NCI-H2081 (cell line): ENCODE measurements around the gene TAF11L7.
"Not testable (repeated sequence)": the region's sequence is repeated elsewhere in the genome, so short reads cannot be mapped to it uniquely, and the experiment has no call there.

Source experiments
- DNase-seq, 2 experiments: peaks; one replicate each; lab custom pipeline; 2025; lab: John Stamatoyannopoulos, UW

Gene TAF11L7

DNA sequence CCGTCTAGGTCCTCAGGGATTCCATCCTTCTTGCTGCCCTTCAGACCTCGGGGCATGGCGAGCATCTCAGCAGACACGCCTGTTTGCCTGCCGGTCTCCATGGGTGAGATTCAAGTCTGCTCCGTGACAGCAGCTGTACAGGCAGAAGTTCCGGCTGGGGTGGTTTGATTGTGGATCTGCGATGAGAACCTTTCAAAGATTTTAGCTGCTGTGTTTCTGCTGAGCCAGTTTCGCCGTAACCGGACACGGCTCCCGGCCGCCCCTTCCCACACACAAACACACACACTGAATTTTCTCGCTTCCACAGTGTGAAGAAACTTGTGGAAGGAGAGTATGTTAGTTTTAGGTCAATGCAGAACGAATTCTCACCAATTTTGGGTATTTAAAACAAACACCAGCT is at the start of gene TAF11L7:
Gene TAF11L7 (minus strand): TSS at position 101 of the 400 bp plus-strand sequence.
- not testable (repeated sequence) for DNase-seq

DNA sequence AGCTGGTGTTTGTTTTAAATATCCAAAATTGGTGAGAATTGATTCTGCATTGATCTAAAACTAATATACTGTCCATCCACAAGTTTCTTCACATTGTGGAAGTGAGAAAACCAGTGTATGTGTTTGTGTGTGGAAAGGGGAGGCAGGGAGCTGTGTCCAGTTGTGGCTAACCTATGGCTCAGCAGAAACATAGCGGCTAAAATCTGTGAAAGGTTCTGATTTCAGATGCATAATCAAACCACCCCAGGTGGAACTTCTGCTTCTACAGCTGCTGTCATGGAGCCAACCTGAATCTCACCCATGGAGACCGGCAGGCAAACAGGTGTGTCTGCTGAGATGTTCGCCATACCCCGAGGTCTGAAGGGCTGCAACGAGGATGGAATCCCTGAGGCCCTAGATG is 48.6 kb upstream of the TAF11L7 start, which contains the start of gene TAF11L14:
Gene TAF11L14 (plus strand): TSS at position 301 of the 400 bp plus-strand sequence.
- no peak for DNase-seq

DNA sequence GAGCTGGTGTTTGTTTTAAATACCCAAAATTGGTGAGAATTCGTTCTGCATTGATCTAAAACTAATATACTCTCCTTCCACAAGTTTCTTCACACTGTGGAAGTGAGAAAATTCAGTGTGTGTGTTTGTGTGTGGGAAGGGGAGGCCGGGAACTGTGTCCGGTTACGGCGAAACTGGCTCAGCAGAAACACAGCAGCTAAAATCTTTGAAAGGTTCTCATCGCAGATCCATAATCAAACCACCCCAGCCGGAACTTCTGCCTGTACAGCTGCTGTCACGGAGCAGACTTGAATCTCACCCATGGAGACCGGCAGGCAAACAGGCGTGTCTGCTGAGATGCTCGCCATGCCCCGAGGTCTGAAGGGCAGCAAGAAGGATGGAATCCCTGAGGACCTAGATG is 46.2 kb upstream of the TAF11L7 start, which contains the start of gene TAF11L13:
Gene TAF11L13 (plus strand): TSS at position 301 of the 400 bp plus-strand sequence.
- DNase-seq, result not testable (repeated sequence)

DNA sequence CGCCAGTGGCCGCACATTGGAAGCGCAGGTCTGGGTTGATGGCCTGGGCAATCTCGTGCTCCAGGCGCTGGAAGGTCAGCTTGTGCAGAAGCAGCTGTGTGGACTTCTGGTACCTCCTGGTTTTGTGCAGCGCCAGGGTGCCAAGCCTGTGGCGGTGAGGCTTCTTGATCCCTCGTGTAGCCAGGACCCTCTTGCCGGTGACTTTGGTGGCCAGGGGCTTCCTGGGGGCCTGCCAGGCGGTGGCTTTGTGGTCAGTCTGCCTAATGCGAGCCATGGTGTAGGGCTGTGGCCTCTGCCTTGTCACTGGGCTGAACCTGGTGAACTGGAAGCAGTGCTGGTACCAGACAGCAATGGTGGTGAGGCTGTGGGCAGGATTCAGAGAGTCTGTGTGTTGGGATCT is 40.1 kb upstream of the TAF11L7 start:
- no peak for DNase-seq

DNA sequence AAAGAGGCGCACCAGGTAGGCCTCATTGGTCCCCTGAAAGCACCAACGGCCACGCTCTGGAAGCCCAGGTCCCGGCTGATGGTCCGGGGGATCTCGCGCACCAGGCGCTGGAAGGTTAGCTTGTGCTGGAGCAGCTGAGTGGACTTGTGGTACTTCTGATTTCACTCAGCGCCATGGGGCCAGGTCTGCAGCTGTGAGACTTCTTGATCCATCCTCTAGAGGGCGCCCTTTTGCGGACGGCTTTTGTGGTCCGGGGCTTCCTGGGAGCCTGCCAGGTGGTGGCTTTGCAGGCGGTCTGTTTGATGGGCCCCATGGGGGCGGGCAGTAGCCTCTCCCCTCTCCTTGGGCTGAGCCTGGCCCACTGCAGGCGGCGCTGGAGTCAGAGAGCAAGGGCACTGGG is 35.1 kb upstream of the TAF11L7 start:
- no peak for DNase-seq

DNA sequence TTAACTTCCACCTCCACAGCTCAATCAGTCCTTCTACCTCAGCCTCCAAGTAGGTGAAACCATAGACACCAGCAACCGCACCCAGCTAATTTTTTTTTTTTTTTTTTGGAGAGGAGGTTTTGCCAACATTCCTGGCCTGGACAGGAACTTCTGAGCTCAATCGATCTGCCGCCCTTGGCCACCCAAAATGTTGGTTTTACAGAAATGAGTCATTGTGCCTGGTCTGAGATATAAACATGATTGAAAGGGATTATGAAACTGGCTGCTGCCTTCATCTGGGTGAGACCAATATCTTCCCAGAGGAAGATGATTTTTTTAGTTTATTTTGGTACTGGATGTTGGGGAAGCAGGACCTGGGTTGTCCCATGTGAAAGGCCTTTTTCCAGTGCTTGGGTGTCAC is 33.8 kb upstream of the TAF11L7 start:
- DNase-seq, result no peak

DNA sequence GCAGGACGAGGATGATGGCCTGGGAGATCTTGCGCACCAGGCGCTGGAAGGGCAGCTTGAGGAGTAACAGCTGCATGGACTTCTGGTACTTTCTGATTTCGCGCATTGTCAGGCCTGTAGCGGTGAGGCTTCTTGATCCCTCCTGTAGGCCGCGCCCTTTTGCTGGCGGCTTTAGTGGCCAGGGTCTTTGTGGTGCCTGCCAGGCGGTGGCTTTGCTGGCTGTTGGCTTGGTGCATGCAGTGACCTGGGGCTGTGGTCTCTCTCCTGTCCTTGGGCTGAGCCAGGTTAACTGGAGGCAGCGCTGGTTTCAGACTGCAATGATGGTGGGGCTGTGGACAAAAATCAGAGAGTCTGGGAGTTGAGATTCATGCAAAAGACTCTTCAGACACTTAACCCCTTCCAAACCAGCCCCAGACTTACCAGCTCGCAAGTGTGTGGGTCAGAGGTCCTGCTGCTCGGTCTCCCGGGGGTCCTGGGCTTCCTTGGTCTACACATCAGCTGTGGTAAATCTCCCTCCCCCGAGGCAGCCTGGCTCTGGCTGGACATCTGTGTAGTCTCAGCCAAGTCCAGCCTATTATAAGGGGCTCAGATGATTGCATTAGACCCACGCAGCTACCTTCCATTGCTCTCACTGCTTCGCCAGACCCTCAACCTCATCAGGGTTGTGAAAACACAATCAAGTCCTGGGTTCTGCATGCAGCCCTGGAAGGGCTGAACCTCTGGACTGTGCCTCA is 29.5 kb upstream of the TAF11L7 start:
- no peak for DNase-seq

DNA sequence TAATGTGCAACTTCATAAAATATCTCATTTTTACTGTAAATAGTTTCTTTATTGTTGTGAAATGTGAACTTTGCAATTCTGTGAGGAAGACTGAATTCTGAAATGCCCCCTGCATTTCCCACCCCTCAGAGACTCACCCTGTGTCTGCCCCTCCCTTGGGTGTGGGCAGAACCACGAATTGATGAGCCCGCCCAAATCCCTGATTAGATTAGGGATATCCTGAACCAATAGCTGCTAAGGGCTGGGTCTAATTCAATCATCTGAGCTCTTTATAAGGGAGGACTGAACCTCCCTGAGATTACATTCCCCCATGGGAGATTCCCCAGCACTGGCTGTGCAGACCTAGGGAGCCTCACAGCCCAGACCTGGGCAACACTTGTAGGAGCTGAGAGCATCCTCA is 24.5 kb upstream of the TAF11L7 start, which contains the start of gene TAF11L12:
Gene TAF11L12 (plus strand): TSS at position 301 of the 400 bp plus-strand sequence.
- DNase-seq, result not testable (repeated sequence)

DNA sequence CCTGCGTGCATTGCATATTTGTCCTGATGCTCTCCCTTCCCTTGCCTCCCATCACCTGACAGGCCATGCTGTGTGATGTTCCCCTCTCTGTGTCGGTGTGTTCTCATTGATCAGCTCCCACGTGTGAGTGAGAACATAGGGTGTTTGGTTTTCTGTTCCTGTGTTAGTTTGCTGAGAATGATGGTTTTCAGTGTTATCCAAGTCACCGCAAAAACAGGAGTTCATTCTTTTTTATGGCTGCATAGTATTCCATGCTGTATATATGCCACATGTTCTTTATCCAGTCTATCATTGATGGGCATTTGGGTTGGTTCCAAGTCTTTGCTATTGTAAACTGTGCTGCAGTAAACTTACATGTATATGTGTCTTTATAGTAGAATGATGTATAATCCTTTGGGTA is 21.9 kb upstream of the TAF11L7 start:
- DNase-seq, result not testable (repeated sequence)

DNA sequence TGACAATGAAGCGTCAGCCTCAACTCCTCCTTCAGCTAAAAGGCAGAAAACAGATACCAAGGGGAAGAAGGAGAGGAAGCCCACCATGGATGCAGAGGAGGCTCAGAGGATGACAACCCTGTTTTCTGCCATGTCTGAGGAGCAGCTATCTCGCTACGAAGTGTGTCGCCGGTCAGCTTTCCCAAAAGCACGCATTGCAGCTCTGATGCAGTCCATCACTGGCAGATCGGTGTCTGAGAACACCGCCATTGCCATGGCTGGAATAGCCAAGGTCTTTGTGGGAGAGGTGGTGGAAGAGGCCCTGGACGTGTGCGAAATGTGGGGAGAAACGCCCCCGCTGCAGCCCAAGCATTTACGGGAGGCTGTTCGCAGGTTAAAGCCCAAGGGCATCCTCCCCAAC is 19.4 kb upstream of the TAF11L7 start:
- DNase-seq, result no peak

DNA sequence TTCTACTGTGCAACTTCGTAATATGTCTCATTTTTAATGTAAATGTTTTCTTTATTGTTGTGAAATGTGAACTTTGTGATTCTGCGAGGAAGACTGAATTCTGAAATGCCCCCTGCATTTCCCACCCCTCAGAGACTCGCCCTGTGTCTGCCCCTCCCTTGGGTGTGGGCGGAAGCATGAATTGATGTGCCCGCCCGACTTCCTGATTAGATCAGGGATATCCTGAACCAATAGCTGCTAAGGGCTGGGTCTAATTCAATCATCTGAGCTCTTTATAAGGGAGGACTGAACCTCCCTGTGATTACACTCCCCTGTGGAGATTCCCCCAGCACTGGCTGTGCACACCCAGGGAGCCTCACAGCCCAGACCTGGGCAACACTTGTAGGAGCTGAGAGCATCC is 18.3 kb upstream of the TAF11L7 start, which contains the start of gene TAF11L11:
Gene TAF11L11 (plus strand): TSS at position 304 of the 400 bp plus-strand sequence.
- not testable (repeated sequence) for DNase-seq

DNA sequence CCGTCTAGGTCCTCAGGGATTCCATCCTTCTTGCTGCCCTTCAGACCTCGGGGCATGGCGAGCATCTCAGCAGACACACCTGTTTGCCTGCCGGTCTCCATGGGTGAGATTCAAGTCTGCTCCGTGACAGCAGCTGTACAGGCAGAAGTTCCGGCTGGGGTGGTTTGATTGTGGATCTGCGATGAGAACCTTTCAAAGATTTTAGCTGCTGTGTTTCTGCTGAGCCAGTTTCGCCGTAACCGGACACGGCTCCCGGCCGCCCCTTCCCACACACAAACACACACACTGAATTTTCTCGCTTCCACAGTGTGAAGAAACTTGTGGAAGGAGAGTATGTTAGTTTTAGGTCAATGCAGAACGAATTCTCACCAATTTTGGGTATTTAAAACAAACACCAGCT is 12.2 kb upstream of the TAF11L7 start, which contains the start of gene TAF11L10:
Gene TAF11L10 (minus strand): TSS at position 101 of the 400 bp plus-strand sequence.
- DNase-seq, result not testable (repeated sequence)

DNA sequence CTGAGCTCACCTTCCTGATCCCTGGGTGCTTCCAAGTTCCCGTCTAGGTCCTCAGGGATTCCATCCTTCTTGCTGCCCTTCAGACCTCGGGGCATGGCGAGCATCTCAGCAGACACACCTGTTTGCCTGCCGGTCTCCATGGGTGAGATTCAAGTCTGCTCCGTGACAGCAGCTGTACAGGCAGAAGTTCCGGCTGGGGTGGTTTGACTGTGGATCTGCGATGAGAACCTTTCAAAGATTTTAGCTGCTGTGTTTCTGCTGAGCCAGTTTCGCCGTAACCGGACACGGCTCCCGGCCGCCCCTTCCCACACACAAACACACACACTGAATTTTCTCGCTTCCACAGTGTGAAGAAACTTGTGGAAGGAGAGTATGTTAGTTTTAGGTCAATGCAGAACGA is 8.7 kb upstream of the TAF11L7 start, which contains the start of gene TAF11L9:
Gene TAF11L9 (minus strand): TSS at position 140 of the 400 bp plus-strand sequence.
- DNase-seq, result not testable (repeated sequence)

DNA sequence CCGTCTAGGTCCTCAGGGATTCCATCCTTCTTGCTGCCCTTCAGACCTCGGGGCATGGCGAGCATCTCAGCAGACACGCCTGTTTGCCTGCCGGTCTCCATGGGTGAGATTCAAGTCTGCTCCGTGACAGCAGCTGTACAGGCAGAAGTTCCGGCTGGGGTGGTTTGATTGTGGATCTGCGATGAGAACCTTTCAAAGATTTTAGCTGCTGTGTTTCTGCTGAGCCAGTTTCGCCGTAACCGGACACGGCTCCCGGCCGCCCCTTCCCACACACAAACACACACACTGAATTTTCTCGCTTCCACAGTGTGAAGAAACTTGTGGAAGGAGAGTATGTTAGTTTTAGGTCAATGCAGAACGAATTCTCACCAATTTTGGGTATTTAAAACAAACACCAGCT is 5.3 kb upstream of the TAF11L7 start, which contains the start of gene TAF11L8:
Gene TAF11L8 (minus strand): TSS at position 101 of the 400 bp plus-strand sequence.
- DNase-seq, result not testable (repeated sequence)
